Dendritic cell treated with granulocyte-macrophage colony-stimulating factor and Interleukin-4, amounts not matched to agents 40 ng/mL and 50 ng/mL, for 4 days (primary cell): Measurements from ENCODE around the gene ROR1.

Experiments used
- H3K27ac Mint-ChIP-seq: one replicate; pipeline ENCODE4 v1.8.0; 2022; ENCODE audit warnings: mild to moderate bottlenecking, mixed read lengths
- H3K27me3 Mint-ChIP-seq: one replicate; pipeline ENCODE4 v1.8.0; 2022; ENCODE audit warnings: mild to moderate bottlenecking, mixed read lengths
- H3K36me3 Mint-ChIP-seq: one replicate; pipeline ENCODE4 v1.8.0; 2022; ENCODE audit warnings: low read depth, mixed read lengths
- H3K4me1 Mint-ChIP-seq: one replicate; pipeline ENCODE4 v1.8.0; 2022; ENCODE audit warnings: low read depth, mixed read lengths
- H3K4me3 Mint-ChIP-seq: one replicate; pipeline ENCODE4 v1.8.0; 2022; ENCODE audit warnings: mild to moderate bottlenecking, moderate library complexity, mixed read lengths
- H3K9me3 Mint-ChIP-seq: one replicate; pipeline ENCODE4 v1.8.0; 2022; ENCODE audit warnings: mixed read lengths
- intact Hi-C: fragments of 100-400 bp; cut with micrococcal nuclease; formaldehyde crosslinking; loops from one replicate; pipeline ENCODE4 v1.15.0; 2022

Gene ROR1

GRCh38 chr1:63921359-63921758 is 147.5 kb downstream of the ROR1 start:
- Mint-ChIP-seq H3K27ac (no peak overlapping the region), H3K9me3 (no peaks in the 10 kb centered on the region), H3K4me1 (no peaks in the 10 kb centered on the region), H3K36me3 (no peaks in the 10 kb centered on the region), H3K4me3 (no peak overlapping the region), H3K27me3 (no peaks in the 10 kb centered on the region)
- intact Hi-C loops = no loop called here

- H3K9me3 Mint-ChIP-seq = no peaks in the 10 kb centered on the region
- no peaks in the 10 kb centered on the region for H3K27me3 Mint-ChIP-seq
- intact Hi-C loops = no loop called here
These were observed 148.0 kb downstream of the ROR1 start for GRCh38 chr1:63921802-63922201.

GRCh38 chr1:63922848-63923247 is 149.0 kb downstream of the ROR1 start:
- H3K27me3 Mint-ChIP-seq = no peaks in the 10 kb centered on the region
- no peak overlapping the region for H3K4me3 Mint-ChIP-seq
- no peaks in the 10 kb centered on the region for H3K4me1 Mint-ChIP-seq
- no peaks in the 10 kb centered on the region for H3K36me3 Mint-ChIP-seq
- H3K27ac Mint-ChIP-seq = no peak overlapping the region
- intact Hi-C loops = no loop called here
- no peaks in the 10 kb centered on the region for H3K9me3 Mint-ChIP-seq

More at GRCh38 chr1:63921802-63922201, 148.0 kb downstream of the ROR1 start:
- Mint-ChIP-seq H3K4me1 (no peaks in the 10 kb centered on the region), H3K27ac (no peak overlapping the region), H3K36me3 (no peaks in the 10 kb centered on the region), H3K4me3 (no peak overlapping the region)

GRCh38 chr1:63923302-63923701 is 149.5 kb downstream of the ROR1 start:
- Mint-ChIP-seq H3K27me3 (no peaks in the 10 kb centered on the region), H3K9me3 (no peaks in the 10 kb centered on the region), H3K4me3 (no peak overlapping the region), H3K27ac (no peak overlapping the region), H3K36me3 (no peaks in the 10 kb centered on the region), H3K4me1 (no peaks in the 10 kb centered on the region)
- intact Hi-C loops = no loop called here

- no peaks in the 10 kb centered on the region for H3K36me3 Mint-ChIP-seq
- H3K4me3 Mint-ChIP-seq = no peak overlapping the region
- no peak overlapping the region for H3K27ac Mint-ChIP-seq
- H3K27me3 Mint-ChIP-seq = no peaks in the 10 kb centered on the region
- no peaks in the 10 kb centered on the region for H3K9me3 Mint-ChIP-seq
- no peaks in the 10 kb centered on the region for H3K4me1 Mint-ChIP-seq
- intact Hi-C loops = no loop called here
These were observed 150.8 kb downstream of the ROR1 start for GRCh38 chr1:63924600-63924999.

GRCh38 chr1:63928186-63929105 is 154.6 kb downstream of the ROR1 start:
- intact Hi-C loops = no loop called here
- Mint-ChIP-seq H3K4me3 (no peak overlapping the region), H3K36me3 (no peaks in the 10 kb centered on the region), H3K27me3 (no peaks in the 10 kb centered on the region), H3K27ac (no peak overlapping the region), H3K9me3 (no peaks in the 10 kb centered on the region), H3K4me1 (no peaks in the 10 kb centered on the region)

GRCh38 chr1:63929106-63929478 is 155.3 kb downstream of the ROR1 start:
- no peak overlapping the region for H3K27ac Mint-ChIP-seq
- H3K9me3 Mint-ChIP-seq = no peaks in the 10 kb centered on the region
- H3K27me3 Mint-ChIP-seq = no peaks in the 10 kb centered on the region
- H3K36me3 Mint-ChIP-seq = no peaks in the 10 kb centered on the region
- H3K4me3 Mint-ChIP-seq = no peak overlapping the region
- intact Hi-C loops = no loop called here
- H3K4me1 Mint-ChIP-seq = no peaks in the 10 kb centered on the region

GRCh38 chr1:63931468-63931867 is 157.7 kb downstream of the ROR1 start:
- no peak overlapping the region for H3K27ac Mint-ChIP-seq
- H3K36me3 Mint-ChIP-seq = no peaks in the 10 kb centered on the region
- no peaks in the 10 kb centered on the region for H3K9me3 Mint-ChIP-seq
- H3K4me1 Mint-ChIP-seq = no peaks in the 10 kb centered on the region
- H3K27me3 Mint-ChIP-seq = no peaks in the 10 kb centered on the region
- intact Hi-C loops = no loop called here
- no peak overlapping the region for H3K4me3 Mint-ChIP-seq

GRCh38 chr1:63934697-63935096 is 160.9 kb downstream of the ROR1 start:
- Mint-ChIP-seq H3K36me3 (no peaks in the 10 kb centered on the region), H3K4me3 (no peak overlapping the region), H3K27ac (no peak overlapping the region), H3K27me3 (no peaks in the 10 kb centered on the region), H3K9me3 (no peaks in the 10 kb centered on the region), H3K4me1 (peaks cover 8% of the 10 kb centered on the region)
- intact Hi-C loops = no loop called here

GRCh38 chr1:63935143-63935542 is 161.3 kb downstream of the ROR1 start:
- intact Hi-C loops = no loop called here
- Mint-ChIP-seq H3K4me3 (no peak overlapping the region), H3K4me1 (peaks cover 10% of the 10 kb centered on the region), H3K36me3 (no peaks in the 10 kb centered on the region), H3K9me3 (no peaks in the 10 kb centered on the region), H3K27me3 (no peaks in the 10 kb centered on the region), H3K27ac (no peak overlapping the region)

- intact Hi-C loops = no loop called here
These were observed 161.7 kb downstream of the ROR1 start for GRCh38 chr1:63935553-63935952.

GRCh38 chr1:63936276-63936675 is 162.5 kb downstream of the ROR1 start:
- Mint-ChIP-seq H3K36me3 (no peaks in the 10 kb centered on the region), H3K4me1 (peaks cover 14% of the 10 kb centered on the region), H3K27me3 (no peaks in the 10 kb centered on the region), H3K27ac (no peak overlapping the region), H3K4me3 (no peak overlapping the region), H3K9me3 (no peaks in the 10 kb centered on the region)
- intact Hi-C loops = no loop called here

More at GRCh38 chr1:63935553-63935952, 161.7 kb downstream of the ROR1 start:
- Mint-ChIP-seq H3K9me3 (no peaks in the 10 kb centered on the region), H3K27ac (no peak overlapping the region), H3K27me3 (no peaks in the 10 kb centered on the region), H3K4me3 (no peak overlapping the region), H3K4me1 (peaks cover 14% of the 10 kb centered on the region), H3K36me3 (no peaks in the 10 kb centered on the region)

GRCh38 chr1:63936801-63937200 is 163.0 kb downstream of the ROR1 start:
- Mint-ChIP-seq H3K9me3 (no peaks in the 10 kb centered on the region), H3K27ac (no peak overlapping the region), H3K27me3 (no peaks in the 10 kb centered on the region), H3K4me3 (no peak overlapping the region), H3K36me3 (no peaks in the 10 kb centered on the region), H3K4me1 (peaks cover 14% of the 10 kb centered on the region)
- intact Hi-C loops = no loop called here

GRCh38 chr1:63937461-63938022 is 163.7 kb downstream of the ROR1 start:
- H3K9me3 Mint-ChIP-seq = no peaks in the 10 kb centered on the region
- intact Hi-C loops = no loop called here
- H3K4me1 Mint-ChIP-seq = peaks cover 14% of the 10 kb centered on the region
- H3K27me3 Mint-ChIP-seq = no peaks in the 10 kb centered on the region
- H3K4me3 Mint-ChIP-seq = no peak overlapping the region
- no peaks in the 10 kb centered on the region for H3K36me3 Mint-ChIP-seq
- no peak overlapping the region for H3K27ac Mint-ChIP-seq
